GM21529 (cell line): ENCODE results near the gene SENP6.
"Not testable (repeated sequence)": the region's sequence is repeated elsewhere in the genome, so short reads cannot be mapped to it uniquely, and the experiment has no call there.

Source experiments
- ATAC-seq: cut with Tn5 transposase; IDR thresholded peaks from one replicate; pipeline ENCODE4 v1.9.1; 2021; ENCODE audit not compliant: unreplicated experiment

The SENP6 gene

GRCh38 chr6:75601304-75602245 is at the start of gene SENP6:
TSS of gene SENP6 (plus strand) at chr6:75601880. CDS start at chr6:75602525, 645 bp downstream.
- peak; percentile 63 for ATAC-seq

- no peak for ATAC-seq
Observed at GRCh38 chr6:75556240-75556639, 45.4 kb upstream of the SENP6 start.

DNA sequence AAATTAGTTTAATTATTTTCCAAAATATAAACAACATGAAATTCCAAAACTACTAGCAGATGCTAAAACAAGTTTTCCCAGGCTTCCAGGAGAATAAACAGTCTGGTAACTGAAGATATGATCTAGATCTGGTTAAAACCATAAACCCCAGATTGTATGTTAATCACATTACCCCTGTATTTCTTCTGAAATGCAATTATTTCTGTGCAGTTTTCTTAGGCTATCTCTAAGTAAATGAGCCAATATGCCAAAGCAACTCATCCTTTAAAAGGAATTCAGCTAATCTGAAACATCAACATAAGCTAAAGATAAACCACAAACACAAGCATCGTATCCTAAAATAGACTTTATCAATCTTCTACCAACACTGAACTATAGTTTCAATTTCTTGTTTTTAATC is 44.6 kb upstream of the SENP6 start:
- no peak for ATAC-seq

GRCh38 chr6:75563032-75563431 is 38.6 kb upstream of the SENP6 start:
- peak; percentile 95 for ATAC-seq

GRCh38 chr6:75566137-75566767 is 35.4 kb upstream of the SENP6 start:
- ATAC-seq: no peak

GRCh38 chr6:75568100-75568499 is 33.6 kb upstream of the SENP6 start:
- ATAC-seq: no peak

DNA sequence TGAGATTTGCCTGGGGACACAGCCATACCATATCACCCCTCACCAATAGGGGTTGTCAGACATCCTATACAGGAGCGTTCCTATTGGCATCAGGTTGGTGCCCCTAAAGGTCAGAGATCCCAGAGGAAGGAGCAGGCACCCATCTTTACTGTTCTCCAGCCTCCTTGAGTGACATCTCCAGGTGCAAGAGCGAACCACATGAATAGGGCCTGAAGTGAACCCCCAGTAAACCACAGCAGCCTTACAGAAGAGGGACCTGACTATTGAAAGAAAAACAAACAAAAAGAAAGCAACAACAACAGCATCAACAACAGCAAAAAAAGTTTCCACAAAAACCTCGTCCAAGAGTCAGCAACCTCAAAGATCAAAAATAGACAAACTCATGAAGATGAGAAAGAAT is 32.7 kb upstream of the SENP6 start:
- no peak for ATAC-seq

DNA sequence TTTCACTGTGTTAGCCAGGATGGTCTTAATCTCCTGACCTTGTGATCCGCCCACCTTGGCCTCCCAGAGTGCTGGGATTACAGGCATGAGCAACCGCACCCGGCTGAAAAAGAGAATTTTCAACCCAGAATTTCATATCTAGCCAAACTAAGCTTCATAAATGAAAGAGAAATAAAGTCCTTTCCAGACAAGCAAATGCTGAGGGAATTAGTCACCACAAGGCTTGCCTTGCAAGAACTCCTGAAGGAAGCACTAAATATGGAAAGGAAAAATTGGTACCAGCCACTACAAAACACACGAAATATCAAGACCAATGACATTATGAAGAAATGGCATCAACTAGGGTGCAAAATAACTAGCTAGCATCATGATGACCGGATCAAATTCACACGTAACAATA is 31.0 kb upstream of the SENP6 start:
- not testable (repeated sequence) for ATAC-seq

DNA sequence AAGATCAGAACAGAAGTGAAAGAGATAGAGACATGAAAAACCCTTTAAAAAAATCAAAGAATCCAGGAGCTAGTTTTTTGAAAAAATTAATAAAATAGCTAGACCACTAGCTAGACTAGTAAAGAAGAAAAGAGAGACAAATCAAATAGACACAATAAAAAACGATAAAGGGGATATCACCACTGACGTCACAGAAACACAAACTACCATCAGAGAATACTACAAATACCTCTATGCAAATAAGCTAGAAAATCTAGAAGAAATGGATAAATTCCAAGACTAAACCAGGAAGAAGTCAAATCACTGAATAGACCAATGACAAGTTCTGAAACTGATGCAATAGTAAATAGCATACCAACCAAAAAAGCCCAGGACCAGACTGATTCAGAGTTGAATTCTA is 29.6 kb upstream of the SENP6 start:
- ATAC-seq: no peak

DNA sequence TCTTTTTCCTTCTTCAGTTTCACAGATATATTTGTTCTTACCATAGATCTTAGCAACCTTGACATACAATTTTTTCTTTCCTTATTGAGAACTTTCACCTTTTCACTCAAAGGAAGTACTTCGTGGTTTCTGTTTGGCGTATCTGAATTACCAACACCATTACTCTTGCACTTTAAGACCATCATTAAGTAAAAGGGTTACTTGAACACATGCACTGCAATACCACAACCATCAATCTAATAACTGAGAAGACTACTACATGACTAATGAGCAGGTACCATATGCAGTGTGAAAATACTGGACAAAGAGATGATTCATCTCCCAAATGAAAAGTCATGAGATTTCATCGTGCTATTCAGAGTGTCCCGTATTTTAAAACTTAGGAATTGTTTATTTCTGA is 21.7 kb upstream of the SENP6 start:
- ATAC-seq: peak; percentile 56

- no peak for ATAC-seq
Observed at GRCh38 chr6:75581231-75581630, 20.4 kb upstream of the SENP6 start.

- ATAC-seq: not testable (repeated sequence)
Observed at GRCh38 chr6:75584552-75584951, 17.1 kb upstream of the SENP6 start.

GRCh38 chr6:75588948-75589347 is 12.7 kb upstream of the SENP6 start:
- no peak for ATAC-seq

- no peak for ATAC-seq
Observed at GRCh38 chr6:75590370-75590769, 11.3 kb upstream of the SENP6 start.

DNA sequence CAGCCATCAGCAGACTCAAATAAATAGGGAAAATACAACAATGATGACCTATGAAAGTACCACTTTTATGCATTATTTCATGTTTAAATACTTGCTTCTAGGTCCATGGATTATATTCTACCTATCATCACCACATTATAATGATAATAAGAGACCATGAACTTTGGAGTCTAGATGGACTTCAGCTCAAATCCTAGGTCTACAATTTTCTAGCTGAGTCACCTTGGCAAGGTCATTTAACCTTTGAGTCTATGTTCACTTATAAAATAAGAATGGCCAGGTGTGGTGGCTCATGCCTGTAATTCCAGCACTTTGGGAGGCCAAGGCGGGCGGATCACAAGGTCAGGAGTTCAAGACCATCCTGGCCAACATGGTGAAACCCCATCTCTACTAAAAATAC is 5.3 kb upstream of the SENP6 start:
- not testable (repeated sequence) for ATAC-seq

- no peak for ATAC-seq
Observed at GRCh38 chr6:75600768-75601167, 912 bp upstream of the SENP6 start.

DNA sequence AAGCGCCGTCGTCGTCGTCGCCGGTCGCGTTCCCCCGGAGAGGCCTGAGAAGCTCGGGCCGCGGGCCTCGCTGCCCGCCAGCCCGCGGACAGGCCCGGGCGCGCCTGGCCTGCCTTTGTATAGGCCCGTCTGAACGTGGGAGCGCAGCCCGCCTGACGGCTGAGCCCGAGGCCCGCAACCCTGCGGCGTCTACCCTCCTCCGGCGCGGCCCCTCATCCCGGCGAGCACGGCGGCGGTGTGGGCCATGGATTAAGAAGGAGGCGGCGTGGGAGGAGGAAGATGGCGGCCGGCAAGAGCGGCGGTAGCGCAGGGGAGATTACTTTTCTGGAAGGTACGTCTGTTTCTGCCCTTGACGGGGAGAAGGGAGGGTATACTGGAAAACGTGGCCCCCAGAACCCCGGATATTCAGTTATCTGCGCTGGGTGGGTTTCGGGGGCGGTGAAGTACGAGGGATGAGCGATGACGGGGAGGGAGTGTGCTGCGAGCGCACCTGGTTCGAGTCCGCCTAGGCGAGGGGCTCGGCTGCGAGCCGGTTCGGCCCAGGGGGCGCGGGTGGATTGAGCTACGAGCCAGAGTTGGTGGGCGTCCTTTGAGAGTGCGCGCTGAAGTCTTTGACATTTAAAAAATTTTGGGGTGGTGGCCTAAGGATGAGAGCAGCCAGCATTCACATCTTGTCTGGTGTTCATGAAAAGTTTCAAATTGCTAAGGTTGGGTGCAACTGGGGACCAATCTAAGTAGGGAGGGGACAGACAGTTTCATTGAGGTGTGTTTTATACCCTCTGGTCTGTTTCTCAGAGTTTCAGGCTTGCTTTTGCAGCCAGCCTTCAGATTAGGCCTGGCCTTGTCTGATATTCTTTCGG is 796 bp downstream of the SENP6 start:
- peak; percentile 40 for ATAC-seq

DNA sequence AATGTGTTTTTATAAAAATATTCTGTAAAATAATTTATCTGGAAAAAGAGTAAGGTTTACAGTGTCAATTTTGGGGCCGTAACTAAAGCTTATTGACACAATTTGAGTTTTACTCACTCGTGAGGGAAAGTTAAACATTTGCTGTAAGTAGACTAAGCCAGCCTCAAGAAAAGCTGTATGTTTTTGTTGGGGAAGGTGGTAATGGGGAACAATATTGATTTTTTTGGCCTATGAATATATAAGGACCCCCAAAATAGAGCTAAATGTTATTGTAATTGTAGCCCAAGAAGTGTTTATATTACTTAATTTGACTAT is 1.4 kb downstream of the SENP6 start:
- ATAC-seq: no peak

- ATAC-seq: no peak
Observed at GRCh38 chr6:75604294-75604693, 2.6 kb downstream of the SENP6 start.

GRCh38 chr6:75605635-75606034 is 4.0 kb downstream of the SENP6 start:
- no peak for ATAC-seq

DNA sequence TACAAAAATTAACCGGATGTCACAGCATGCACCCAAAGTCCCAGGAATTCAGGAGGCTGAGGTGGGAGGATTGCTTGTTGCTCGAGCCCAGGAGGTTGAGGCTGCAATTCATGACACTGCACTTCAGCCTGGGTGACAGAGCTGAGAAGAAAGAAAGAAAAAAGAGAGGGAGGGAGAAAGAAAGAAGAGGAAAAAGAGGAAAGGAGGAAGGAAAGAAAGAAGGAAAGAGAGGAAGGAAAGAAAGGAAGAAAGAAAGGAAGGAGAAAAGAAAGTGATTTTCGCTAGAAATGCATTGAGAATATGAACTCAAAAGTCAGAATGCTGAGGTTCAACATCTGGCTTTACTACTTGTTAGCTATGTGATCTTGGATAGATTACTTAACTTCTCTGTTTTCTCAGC is 6.6 kb downstream of the SENP6 start:
- ATAC-seq: no peak
